A549 (cell line): ENCODE measurements around the gene WSCD1. TPM values are rescaled to one million over a fixed set of nuclear protein-coding genes. Genes with fewer than 3 reads are reported as not detected.

Experiments
- ATAC-seq, 2 experiments: fragments of 200-7000 bp in 1 of 2; fragments of >200 bp in 1 of 2; cut with Nextera tagmentation in 1 of 2; cut with Tn5 transposase in 1 of 2; 3 replicates each; pipeline versions ENCODE4 v1.8.0 to v1.9.1; 2018 to 2020; ENCODE audit warnings: mild to moderate bottlenecking in 1 of 2, moderate library complexity in 1 of 2
- CTCF ChIA-PET: fragments of 300-600 bp; sonication (Branson Sonifier 250); formaldehyde crosslinking; extraction: SDS; loops from one replicate; lab custom pipeline; 2021; ENCODE audit warnings: antibody characterized with exemption, inconsistent platforms; lab: Yijun Ruan, JAX
- POLR2A ChIA-PET: fragments of 350-600 bp; formaldehyde crosslinking; extraction: SDS; loops from one replicate; lab custom pipeline; 2021; ENCODE audit warnings: antibody characterized with exemption, inconsistent platforms; lab: Yijun Ruan, JAX
- DNase-seq, 2 experiments: peaks; one replicate each; pipeline versions ENCODE4 v3.0.0 to v3.0.0-alpha.2; 2011 to 2016; ENCODE audit warnings: low read depth in 1 of 2, low spot score in 1 of 2
- FAIRE-seq: peaks from 2 replicates; lab custom pipeline; 2011; peaks lifted over from hg19 to GRCh38; lab: Jason Lieb, UNC
- H3K27ac ChIP-seq, 2 experiments: fragments of >200 bp; sonication (Bioruptor Twin); formaldehyde crosslinking; 3 replicates each; pipeline ENCODE4 v1.5.1; 2016 to 2017
- H3K4me1 ChIP-seq: fragments of >200 bp; sonication (Bioruptor Twin); formaldehyde crosslinking; 3 replicates; pipeline ENCODE4 v1.6.1; 2016
- H3K4me2 ChIP-seq: fragments of >200 bp; sonication (Bioruptor Twin); formaldehyde crosslinking; 3 replicates; pipeline ENCODE4 v1.6.1; 2016
- H3K4me3 ChIP-seq: fragments of >200 bp; sonication (Bioruptor Twin); formaldehyde crosslinking; 3 replicates; pipeline ENCODE4 v1.5.1; 2016
- H3K9me3 ChIP-seq: fragments of >200 bp; sonication (Bioruptor Twin); formaldehyde crosslinking; 3 replicates; pipeline ENCODE4 v1.6.1; 2016
- ATOH8 ChIP-seq: fragments of 250-450 bp; sonication (Bioruptor Pico); IDR thresholded peaks from 2 replicates; pipeline ENCODE4 v1.5.0; 2020; ENCODE audit warnings: low read depth, mild to moderate bottlenecking, moderate library complexity
- CBX2 ChIP-seq: fragments of 200-600 bp; sonication (generic); IDR thresholded peaks from 2 replicates; pipeline ENCODE4 v1.6.1; 2016; ENCODE audit warnings: low read depth, mild to moderate bottlenecking, borderline replicate concordance
- CTCF ChIP-seq: fragments of >200 bp; sonication (Bioruptor Twin); formaldehyde crosslinking; IDR thresholded peaks from 3 replicates; pipeline ENCODE4 v1.5.1; 2016
- ELK1 ChIP-seq: fragments of 150-350 bp; IDR thresholded peaks from 2 replicates; pipeline ENCODE4 v1.6.1; 2014; ENCODE audit warnings: low read depth, mild to moderate bottlenecking, low read length
- ESRRA ChIP-seq: fragments of 150-350 bp; IDR thresholded peaks from 2 replicates; pipeline ENCODE4 v1.6.1; 2014; ENCODE audit warnings: mild to moderate bottlenecking, low read length, borderline replicate concordance
- FOXS1 ChIP-seq: fragments of 250-450 bp; sonication (Bioruptor Pico); IDR thresholded peaks from 2 replicates; pipeline ENCODE4 v1.5.0; 2020; ENCODE audit warnings: mild to moderate bottlenecking, moderate library complexity
- HEYL ChIP-seq: fragments of 250-450 bp; sonication (Bioruptor Pico); IDR thresholded peaks from 2 replicates; pipeline ENCODE4 v1.8.0; 2021; ENCODE audit warnings: mild to moderate bottlenecking, moderate library complexity
- HOXB5 ChIP-seq: fragments of 250-450 bp; sonication (Bioruptor Pico); IDR thresholded peaks from 2 replicates; pipeline ENCODE4 v1.5.0; 2020; ENCODE audit warnings: mild to moderate bottlenecking, moderate library complexity
- JUN ChIP-seq, 2 experiments: fragments of >200 bp; sonication (Bioruptor Twin); formaldehyde crosslinking; IDR thresholded peaks; 2 replicates in 1 of 2; 3 replicates in 1 of 2; pipeline ENCODE4 v1.6.1; 2016 to 2017
- JUNB ChIP-seq: fragments of >200 bp; sonication (Bioruptor Twin); formaldehyde crosslinking; IDR thresholded peaks from 2 replicates; pipeline ENCODE4 v1.6.1; 2016
- KDM5A ChIP-seq: fragments of 200-600 bp; sonication (generic); IDR thresholded peaks from 2 replicates; pipeline ENCODE4 v1.6.1; 2016; ENCODE audit warnings: antibody characterized with exemption, mild to moderate bottlenecking
- MAZ ChIP-seq: fragments of 150-350 bp; IDR thresholded peaks from 2 replicates; pipeline ENCODE4 v1.6.1; 2014; ENCODE audit warnings: antibody characterized with exemption, low read depth, low read length, borderline replicate concordance
- NR3C1 ChIP-seq: fragments of >200 bp; sonication (Bioruptor Twin); formaldehyde crosslinking; IDR thresholded peaks from 3 replicates; pipeline ENCODE4 v1.6.1; 2017
- PHF8 ChIP-seq: fragments of 200-600 bp; sonication (generic); IDR thresholded peaks from 2 replicates; pipeline ENCODE4 v1.6.1; 2016; ENCODE audit warnings: low read depth, mild to moderate bottlenecking, antibody characterized with exemption, moderate library complexity, borderline replicate concordance
- POLR2A ChIP-seq: IDR thresholded peaks from 2 replicates; pipeline ENCODE4 v1.6.1; 2012; ENCODE audit warnings: mild to moderate bottlenecking, low read length
- POLR2AphosphoS2 ChIP-seq: conservative IDR thresholded peaks from 2 replicates; pipeline ENCODE4 v1.6.1; 2012; ENCODE audit warnings: low read length, improper control_type of control experiment, inconsistent platforms
- RARB ChIP-seq: fragments of 250-450 bp; sonication (Bioruptor Pico); IDR thresholded peaks from 2 replicates; pipeline ENCODE4 v1.8.0; 2021; ENCODE audit warnings: mild to moderate bottlenecking, moderate library complexity
- RCOR1 ChIP-seq: fragments of 150-350 bp; IDR thresholded peaks from 2 replicates; pipeline ENCODE4 v1.6.1; 2014; ENCODE audit warnings: antibody characterized with exemption, low read length, low read depth
- REST ChIP-seq: fragments of 200-600 bp; sonication (generic); IDR thresholded peaks from 2 replicates; pipeline ENCODE4 v1.6.1; 2016; ENCODE audit warnings: antibody characterized with exemption, mild to moderate bottlenecking, moderate library complexity
- RNF2 ChIP-seq: fragments of 200-600 bp; sonication (generic); IDR thresholded peaks from 2 replicates; pipeline ENCODE4 v1.6.1; 2016; ENCODE audit warnings: low read depth, mild to moderate bottlenecking, antibody characterized with exemption, moderate library complexity, borderline replicate concordance
- SREBF2 ChIP-seq: fragments of 450-650 bp; IDR thresholded peaks from 2 replicates; pipeline ENCODE4 v1.6.1; 2014; ENCODE audit warnings: mild to moderate bottlenecking, moderate library complexity
- WGBS: methylation state at CpG from one replicate; pipeline ENCODE4 v1.1.6; 2017; ENCODE audit errors: missing lambda C conversion rate; 5-methylcytosine and 5-hydroxymethylcytosine counted together
- polyA plus RNA-seq, 4 experiments: library from polyadenylated mRNA; depleted of rRNA in 3 of 4; stranded (reverse); fragments of >200 nt; fragmentation: RNase III in 1 of 4; extraction: RNeasy Plus Mini Kit Qiagen cat#74134 plus additional on column Dnase treatment in 1 of 4; gene quantifications; 2 replicates in 3 of 4; 3 replicates in 1 of 4; pipeline ENCODE4 v1.2.3, GENCODE V29; 2011 to 2017

WSCD1 gene
- polyA plus RNA-seq, 2 of the 4 experiments (the other 2 are of a cell fraction) = 1.6 TPM

- ChIA-PET POLR2A (no interaction called here), CTCF (no interaction called here)
- ATAC-seq = no peak
- Histone ChIP-seq H3K4me2 (no peak overlapping the region), H3K27ac (no peak overlapping the region), H3K9me3 (0 out of 3 replicates have a peak, but pooled peaks cover 3% of the 10 kb centered on the region), H3K4me1 (no peaks in the 10 kb centered on the region), H3K4me3 (no peak overlapping the region)
- no peak for TF ChIP-seq ATOH8 (CRISPR knock-in tag)
- no peak for TF ChIP-seq ESRRA
- no peak for TF ChIP-seq RNF2
- no peak for TF ChIP-seq RCOR1
- no peak for TF ChIP-seq SREBF2
- no peak for TF ChIP-seq FOXS1 (CRISPR knock-in tag)
- TF ChIP-seq MAZ = no peak
- TF ChIP-seq PHF8 = no peak
- no peak for TF ChIP-seq POLR2A
- TF ChIP-seq JUN (IDR thresholded peaks at IDR 0.05) = no peak
- no peak for TF ChIP-seq KDM5A
- no peak for TF ChIP-seq REST
- TF ChIP-seq HOXB5 = no peak
- TF ChIP-seq ELK1 = no peak
- TF ChIP-seq RARB (CRISPR knock-in tag) = no peak
- no peak for TF ChIP-seq CBX2
- TF ChIP-seq POLR2AphosphoS2 = no peak
- FAIRE-seq = no peak
- WGBS = 63% methylated on average over 10 of the region's 10 CpGs
- no peak for DNase-seq
Measured at GRCh38 chr17:6101706-6102105, 31.5 kb downstream of the WSCD1 start.

GRCh38 chr17:6102615-6103014 lies 32.4 kb downstream of the WSCD1 start:
- DNase-seq = no peak
- WGBS = 36% methylated on average over 3 of the region's 3 CpGs
- no peak overlapping the region for H3K4me3 ChIP-seq
- ATAC-seq = no peak
- no peak for TF ChIP-seq NR3C1
- no peak for TF ChIP-seq HEYL (CRISPR knock-in tag)
- no peak for TF ChIP-seq CTCF
- TF ChIP-seq JUNB = no peak
- no peak for TF ChIP-seq REST
- CTCF ChIA-PET = no interaction called here
- H3K9me3 ChIP-seq = 0 out of 3 replicates have a peak, but pooled peaks cover 3% of the 10 kb centered on the region
- POLR2A ChIA-PET = no interaction called here
- no peak overlapping the region for H3K27ac ChIP-seq
- FAIRE-seq = peak; percentile 78
- no peak overlapping the region for H3K4me2 ChIP-seq
- H3K4me1 ChIP-seq = no peaks in the 10 kb centered on the region
